Lung (tissue), 12 donors: Measurements from ENCODE around the gene GABBR2. TPM values are rescaled to one million over a fixed set of nuclear protein-coding genes. Genes with fewer than 3 reads are reported as not detected.

ENCODE experiments used
- ATAC-seq: fragments of 200-7000 bp; cut with Tn5 transposase; one replicate; pipeline ENCODE4 v1.9.1; 2020; ENCODE audit warnings: moderate number of reproducible peaks; ENCODE audit not compliant: insufficient read depth, low FRiP score
- DNase-seq, 3 donors: peaks; one replicate each; pipeline ENCODE4 v3.0.0-alpha.2; 2013 to 2017
- H3K27ac ChIP-seq, 2 donors: one replicate each; pipeline ENCODE4 v1.5.1; 2013; ENCODE audit warnings: mild to moderate bottlenecking in 2 of 2, moderate library complexity in 2 of 2, control low read depth in 1 of 2, inconsistent platforms in 1 of 2, low read depth in 1 of 2, low read length in 1 of 2
- H3K27me3 ChIP-seq, 3 donors: one replicate each; pipeline ENCODE4 v1.5.1; 2013; ENCODE audit warnings: low read length in 2 of 3; ENCODE audit not compliant: control insufficient read depth in 3 of 3, insufficient read depth in 3 of 3
- H3K36me3 ChIP-seq, 4 donors: one replicate each; pipeline ENCODE4 v1.5.1; 2013; ENCODE audit warnings: low read length in 4 of 4, mild to moderate bottlenecking in 1 of 4, moderate library complexity in 1 of 4; ENCODE audit not compliant: control insufficient read depth in 4 of 4, insufficient read depth in 4 of 4
- H3K4me1 ChIP-seq, 5 donors: one replicate each; pipeline ENCODE4 v1.5.1; 2013; ENCODE audit warnings: low read length in 5 of 5, mild to moderate bottlenecking in 2 of 5, moderate library complexity in 1 of 5; ENCODE audit not compliant: control insufficient read depth in 5 of 5, insufficient read depth in 5 of 5
- H3K4me3 ChIP-seq: one replicate; pipeline ENCODE4 v1.5.1; 2013; ENCODE audit warnings: mild to moderate bottlenecking, control low read depth, moderate library complexity
- H3K9ac ChIP-seq, 2 donors: one replicate each; pipeline ENCODE4 v1.5.1; 2013; ENCODE audit warnings: low read length in 2 of 2, control low read depth in 1 of 2; ENCODE audit not compliant: insufficient read depth in 1 of 2
- H3K9me3 ChIP-seq, 4 donors: one replicate each; pipeline ENCODE4 v1.5.1; 2013; ENCODE audit warnings: low read length in 3 of 4, mild to moderate bottlenecking in 1 of 4, moderate library complexity in 1 of 4; ENCODE audit not compliant: control insufficient read depth in 4 of 4, insufficient read depth in 3 of 4
- WGBS, 2 donors: extraction: QIAGEN DNeasy Blood & Tissue Kit; methylation state at CpG; one replicate each; pipeline ENCODE4 v1.1.7; 2013; 5-methylcytosine and 5-hydroxymethylcytosine counted together
- polyA plus RNA-seq, 2 donors: library from polyadenylated mRNA; stranded (reverse); fragments of 200-250 nt; gene quantifications; one replicate each; pipeline ENCODE4 v1.2.1, GENCODE V29; 2013
- total RNA-seq, 2 donors: library from RNA; depleted of rRNA in 1 of 2; stranded (reverse); fragments of >200 nt in 1 of 2; gene quantifications; one replicate each; pipeline ENCODE4 v1.2.1, GENCODE V29; 2014 to 2021
- TF ChIP-seq, protein P1 (sequence below): IDR thresholded peaks from 2 replicates; pipeline ENCODE4 v1.5.1; 2012; ENCODE audit warnings: mild to moderate bottlenecking; ENCODE audit errors: control extremely low read depth, extremely low read depth
- donor health status: control.
- donor health status: control.
- donor health status: Bipolar disorder and iron deficiency.
- donor health status: healthy.
- donor health status: DM: yes; HTN: yes; CAD: no.

Gene GABBR2
- total and polyA plus RNA-seq, 4 donors: 0.40 to 1.8 (median 0.64) TPM

DNA sequence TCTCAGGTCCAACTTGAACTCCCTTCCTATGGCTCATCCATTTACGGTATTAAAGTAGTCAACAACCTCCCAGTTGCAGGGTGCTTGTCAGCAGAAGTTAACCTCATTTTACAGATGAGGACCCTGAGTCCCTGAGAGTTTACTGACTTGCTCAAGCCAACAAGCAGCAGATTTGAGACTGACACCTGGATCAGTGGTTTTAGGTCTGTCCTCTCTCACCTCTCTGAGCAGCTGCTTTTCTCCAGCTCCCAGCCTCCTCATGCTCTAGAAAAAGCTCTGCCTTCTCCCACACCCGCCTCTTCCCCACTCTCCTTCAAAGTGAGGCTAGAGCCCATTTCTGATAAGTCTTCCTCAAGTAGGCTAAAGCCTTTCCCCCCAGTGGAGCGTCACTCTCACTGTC, 56.4 kb downstream of the GABBR2 start:
- Histone ChIP-seq H3K27ac (no peak overlapping the region), H3K4me1 (peaks cover 0 to 7% (median 0%) of the 10 kb centered on the region in 5 donors), H3K27me3 (peaks cover 0 to 3% (median 3%) of the 10 kb centered on the region in 3 donors), H3K9me3 (peaks cover 0 to 2% (median 0%) of the 10 kb centered on the region in 4 donors), H3K36me3 (no peaks in the 10 kb centered on the region), H3K4me3 (no peak overlapping the region), H3K9ac (no peak overlapping the region)
- no peak for ATAC-seq
- TF ChIP-seq, protein P1, sequence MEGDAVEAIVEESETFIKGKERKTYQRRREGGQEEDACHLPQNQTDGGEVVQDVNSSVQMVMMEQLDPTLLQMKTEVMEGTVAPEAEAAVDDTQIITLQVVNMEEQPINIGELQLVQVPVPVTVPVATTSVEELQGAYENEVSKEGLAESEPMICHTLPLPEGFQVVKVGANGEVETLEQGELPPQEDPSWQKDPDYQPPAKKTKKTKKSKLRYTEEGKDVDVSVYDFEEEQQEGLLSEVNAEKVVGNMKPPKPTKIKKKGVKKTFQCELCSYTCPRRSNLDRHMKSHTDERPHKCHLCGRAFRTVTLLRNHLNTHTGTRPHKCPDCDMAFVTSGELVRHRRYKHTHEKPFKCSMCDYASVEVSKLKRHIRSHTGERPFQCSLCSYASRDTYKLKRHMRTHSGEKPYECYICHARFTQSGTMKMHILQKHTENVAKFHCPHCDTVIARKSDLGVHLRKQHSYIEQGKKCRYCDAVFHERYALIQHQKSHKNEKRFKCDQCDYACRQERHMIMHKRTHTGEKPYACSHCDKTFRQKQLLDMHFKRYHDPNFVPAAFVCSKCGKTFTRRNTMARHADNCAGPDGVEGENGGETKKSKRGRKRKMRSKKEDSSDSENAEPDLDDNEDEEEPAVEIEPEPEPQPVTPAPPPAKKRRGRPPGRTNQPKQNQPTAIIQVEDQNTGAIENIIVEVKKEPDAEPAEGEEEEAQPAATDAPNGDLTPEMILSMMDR: no peak
- 87 to 92% methylated on average over 3 of the region's 3 CpGs for whole genome bisulfite sequencing, 2 donors
- DNase-seq: no peak

DNA sequence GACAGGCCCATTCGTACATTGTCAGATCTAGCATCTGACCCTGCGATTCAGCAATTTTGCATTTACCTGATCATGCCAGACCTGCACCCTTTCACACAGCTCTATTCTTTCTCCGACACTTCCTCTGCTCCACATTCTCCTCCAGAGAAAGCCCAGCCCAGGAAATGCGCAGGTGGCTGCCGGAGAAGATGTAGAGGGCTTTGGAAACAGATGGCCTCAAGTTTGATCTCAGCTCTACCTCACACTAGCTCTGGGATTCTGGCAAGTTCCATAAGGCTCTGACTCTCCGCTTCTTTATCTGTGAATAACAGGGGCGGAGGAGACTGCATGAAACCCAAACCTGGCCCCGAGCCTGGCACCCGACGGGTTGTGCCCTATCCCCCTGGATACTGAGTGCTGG, 61.5 kb downstream of the GABBR2 start:
- no peak for DNase-seq
- H3K27ac ChIP-seq: no peak overlapping the region
- WGBS, 2 donors: 90 to 95% methylated on average over 10 of the region's 10 CpGs
- no peak overlapping the region for H3K9ac ChIP-seq
- peaks cover 0 to 8% (median 3%) of the 10 kb centered on the region in 3 donors for H3K27me3 ChIP-seq
- H3K4me1 ChIP-seq: no peaks in the 10 kb centered on the region
- no peak overlapping the region for H3K4me3 ChIP-seq
- TF ChIP-seq, protein P1: no peak
- ATAC-seq: no peak
- no peaks in the 10 kb centered on the region for H3K36me3 ChIP-seq
- no peaks in the 10 kb centered on the region for H3K9me3 ChIP-seq

DNA sequence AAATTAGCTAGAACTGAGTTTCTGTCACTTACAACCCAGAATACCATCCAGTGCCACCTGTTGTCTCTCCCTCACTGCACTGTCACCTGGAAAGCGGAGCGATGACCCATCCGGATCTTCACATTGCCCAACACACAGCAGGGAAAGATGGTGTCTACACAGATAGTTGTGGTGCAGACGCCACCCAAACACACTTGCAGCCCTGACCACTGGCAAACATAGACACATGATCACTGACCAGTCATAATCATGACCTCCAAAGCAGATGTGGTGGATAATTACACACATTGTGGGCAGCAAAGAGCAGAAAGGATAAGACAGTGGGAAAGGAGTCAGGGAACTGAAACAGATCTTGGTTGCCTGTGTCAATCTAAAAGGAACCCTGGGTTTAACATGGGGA, 64.7 kb downstream of the GABBR2 start:
- WGBS, 2 donors: 91 to 95% methylated on average over 4 of the region's 4 CpGs
- no peak overlapping the region for H3K4me3 ChIP-seq
- no peak overlapping the region for H3K27ac ChIP-seq
- TF ChIP-seq, protein P1: no peak
- peaks cover 0 to 2% (median 0%) of the 10 kb centered on the region in 4 donors for H3K9me3 ChIP-seq
- DNase-seq (no peak), ATAC-seq (no peak)
- H3K27me3 ChIP-seq: peaks cover 0 to 6% (median 0%) of the 10 kb centered on the region in 3 donors
- no peaks in the 10 kb centered on the region for H3K36me3 ChIP-seq
- H3K4me1 ChIP-seq: no peaks in the 10 kb centered on the region
- no peak overlapping the region for H3K9ac ChIP-seq

DNA sequence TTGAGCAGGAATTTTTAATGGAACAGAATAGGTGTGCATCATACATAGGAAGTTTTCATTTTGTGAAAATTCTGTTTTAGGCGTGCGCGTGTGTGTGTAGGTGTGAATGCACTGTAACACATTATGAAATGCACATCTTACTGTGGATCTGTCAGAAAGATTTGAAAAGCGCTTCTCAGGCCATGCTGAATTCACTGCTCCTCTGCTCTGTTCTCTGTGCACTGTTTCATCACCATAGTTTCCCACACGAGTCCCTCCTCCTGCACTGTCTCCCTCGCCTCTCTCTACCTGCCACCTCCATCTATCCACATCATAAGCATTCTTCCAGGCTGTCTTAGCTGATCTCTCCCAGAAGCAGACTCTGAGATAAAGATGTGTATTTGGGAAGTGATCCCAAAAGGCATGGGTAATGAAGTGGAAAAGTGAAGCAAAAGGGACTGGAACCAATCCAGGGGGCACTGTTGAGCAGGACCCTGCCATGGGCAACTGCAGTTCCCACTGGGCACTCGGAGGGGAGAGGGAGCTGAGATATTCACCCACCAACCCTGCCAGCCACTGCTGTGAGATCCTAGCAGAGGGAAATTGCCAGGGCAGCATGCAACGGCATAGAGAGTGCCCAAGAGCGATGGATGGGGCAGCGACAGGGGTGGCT, 65.9 kb downstream of the GABBR2 start:
- no peaks in the 10 kb centered on the region for H3K4me1 ChIP-seq
- WGBS, 2 donors: 81 to 89% methylated on average over 10 of the region's 10 CpGs
- DNase-seq: no peak
- no peaks in the 10 kb centered on the region for H3K36me3 ChIP-seq
- peaks cover 0 to 6% (median 0%) of the 10 kb centered on the region in 3 donors for H3K27me3 ChIP-seq
- no peak overlapping the region for H3K4me3 ChIP-seq
- peaks cover 0 to 2% (median 0%) of the 10 kb centered on the region in 4 donors for H3K9me3 ChIP-seq
- no peak for ATAC-seq
- H3K9ac ChIP-seq: no peak overlapping the region
- no peak overlapping the region for H3K27ac ChIP-seq
- TF ChIP-seq, protein P1: no peak
